GM23338 (cell line): ENCODE measurements around the gene ITIH4. TPM values are rescaled to one million over a fixed set of nuclear protein-coding genes. Genes with fewer than 3 reads are reported as not detected.

Source experiments
- microRNA-seq: library from miRNA; unstranded; fragments of <30 nt; microRNA quantifications from one replicate; pipeline ENCODE4, GENCODE V29; 2017
- polyA plus RNA-seq: library from polyadenylated mRNA; unstranded; fragments of >200 nt; fragmentation: Nextera tagmentation; extraction: Ambion mirVana; gene quantifications from 2 replicates; pipeline ENCODE4 v1.2.1, GENCODE V29; 2016
- small RNA-seq: library from RNA; depleted of rRNA; stranded (forward); fragments of <200 nt; gene quantifications from one replicate; pipeline ENCODE3, GENCODE V24; 2014; ENCODE audit warnings: low replicate concordance
- total RNA-seq: library from RNA; depleted of rRNA; stranded (reverse); fragments of >200 nt; shearing (Covaris generic); gene quantifications from 2 replicates; pipeline ENCODE4 v1.2.3, GENCODE V29; 2014; rRNA removed

The ITIH4 gene
- total and polyA plus RNA-seq, 2 experiments from 2014 or later: 0.82 to 1.4 TPM

Small RNAs within 50 kb of the gene (microRNA-seq; reads per million reads assigned to microRNA genes)
- gene MIR8064: not detected

Small RNAs within 50 kb of the gene (small RNA-seq; reads per million reads assigned to genes)
- gene MIR8064: not detected
- gene MUSTN1: not detected

Other genes with a start within 250 kb of the ITIH4 start
- 72.5 and 80.7 TPM in 2 replicates for gene PBRM1, start 144.8 kb downstream of the ITIH4 start, total RNA-seq
- 40.8 and 57.5 TPM in 2 replicates for gene PBRM1, start 144.8 kb downstream of the ITIH4 start, polyA plus RNA-seq
- 138 and 169 TPM in 2 replicates for gene GNL3, start 144.6 kb downstream of the ITIH4 start, total RNA-seq
- 177 and 205 TPM in 2 replicates for gene GNL3, start 144.6 kb downstream of the ITIH4 start, polyA plus RNA-seq
- gene GLT8D1, start 124.9 kb downstream of the ITIH4 start, total RNA-seq: 40.8 and 50.7 TPM in 2 replicates
- 24.6 and 30.0 TPM in 2 replicates for gene GLT8D1, start 124.9 kb downstream of the ITIH4 start, polyA plus RNA-seq
- 165 and 187 TPM in 2 replicates for gene SPCS1, start 124.6 kb downstream of the ITIH4 start, total RNA-seq
- gene SPCS1, start 124.6 kb downstream of the ITIH4 start, polyA plus RNA-seq: 277 and 288 TPM in 2 replicates
- gene NEK4, start 59.7 kb downstream of the ITIH4 start, total RNA-seq: 26.1 and 42.7 TPM in 2 replicates
- gene NEK4, start 59.7 kb downstream of the ITIH4 start, polyA plus RNA-seq: 8.6 and 9.0 TPM in 2 replicates
- gene ITIH1, start 53.1 kb downstream of the ITIH4 start, total RNA-seq: not detected in 2 replicates
- not detected in 2 replicates for gene ITIH1, start 53.1 kb downstream of the ITIH4 start, polyA plus RNA-seq
- 0.31 TPM in 1 of 2 replicates, not detected in the other for gene ITIH3, start 35.9 kb downstream of the ITIH4 start, total RNA-seq
- not detected in 2 replicates for gene ITIH3, start 35.9 kb downstream of the ITIH4 start, polyA plus RNA-seq
- gene MUSTN1, start 4.3 kb upstream of the ITIH4 start, total RNA-seq: 1.4 TPM in 1 of 2 replicates, not detected in the other
- 0.40 and 1.2 TPM in 2 replicates for gene MUSTN1, start 4.3 kb upstream of the ITIH4 start, polyA plus RNA-seq
- gene STIMATE, start 66.9 kb upstream of the ITIH4 start, total RNA-seq: 23.6 and 24.3 TPM in 2 replicates
- gene STIMATE, start 66.9 kb upstream of the ITIH4 start, polyA plus RNA-seq: 11.2 and 13.9 TPM in 2 replicates
- 19.0 and 24.0 TPM in 2 replicates for gene SFMBT1, start 215.4 kb upstream of the ITIH4 start, total RNA-seq
- 4.9 and 5.3 TPM in 2 replicates for gene SFMBT1, start 215.4 kb upstream of the ITIH4 start, polyA plus RNA-seq